GM19193 (cell line): Measurements from ENCODE around the gene USP24.

Source experiments
- POLR2A ChIP-seq: IDR thresholded peaks from 4 replicates; pipeline ENCODE4 v1.6.1; 2011; ENCODE audit not compliant: insufficient read depth, insufficient read length; ENCODE audit errors: extremely low read depth

The USP24 gene

DNA sequence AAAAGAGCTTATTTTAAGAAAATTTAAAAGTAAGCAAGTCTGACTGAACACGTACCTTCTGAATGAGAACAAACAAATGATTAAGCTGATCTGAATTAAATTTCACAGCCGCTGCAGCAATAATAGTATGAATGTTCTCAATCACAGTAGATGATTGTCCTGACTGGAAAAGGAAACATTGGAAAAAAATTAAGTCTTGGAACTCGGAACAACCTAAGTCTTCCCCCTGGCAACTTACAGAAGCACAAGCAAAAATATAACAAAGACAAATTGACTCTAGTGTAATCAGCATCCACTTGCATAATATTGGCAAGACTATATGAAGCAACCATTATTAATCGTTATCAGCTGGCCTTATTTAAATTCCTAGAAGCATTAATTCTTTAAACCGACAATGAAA is 60.5 kb downstream of the USP24 start:
- no peak for TF ChIP-seq POLR2A

- no peak for TF ChIP-seq POLR2A
Observed at GRCh38 chr1:55153031-55153430, 62.1 kb downstream of the USP24 start.

- TF ChIP-seq POLR2A = no peak
Observed at GRCh38 chr1:55150880-55151588, 64.1 kb downstream of the USP24 start.

DNA sequence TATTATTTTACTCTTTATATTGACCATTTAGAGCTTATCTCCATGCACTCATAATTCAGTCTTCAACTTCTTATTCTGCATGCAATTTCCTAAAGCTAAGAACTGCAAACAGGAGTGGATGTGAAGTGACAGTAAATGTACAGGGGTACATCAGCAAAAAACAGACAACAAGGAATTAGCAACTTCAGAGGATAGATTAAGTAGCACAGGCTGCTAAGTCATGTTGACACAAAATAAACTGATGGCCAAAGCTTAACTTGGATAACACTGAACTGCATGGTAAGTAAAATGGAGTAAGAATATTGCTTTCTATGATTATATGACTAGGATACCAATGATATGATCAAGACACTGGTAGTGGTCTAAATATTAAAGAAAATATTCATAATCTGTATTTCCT is 66.5 kb downstream of the USP24 start:
- no peak for TF ChIP-seq POLR2A

DNA sequence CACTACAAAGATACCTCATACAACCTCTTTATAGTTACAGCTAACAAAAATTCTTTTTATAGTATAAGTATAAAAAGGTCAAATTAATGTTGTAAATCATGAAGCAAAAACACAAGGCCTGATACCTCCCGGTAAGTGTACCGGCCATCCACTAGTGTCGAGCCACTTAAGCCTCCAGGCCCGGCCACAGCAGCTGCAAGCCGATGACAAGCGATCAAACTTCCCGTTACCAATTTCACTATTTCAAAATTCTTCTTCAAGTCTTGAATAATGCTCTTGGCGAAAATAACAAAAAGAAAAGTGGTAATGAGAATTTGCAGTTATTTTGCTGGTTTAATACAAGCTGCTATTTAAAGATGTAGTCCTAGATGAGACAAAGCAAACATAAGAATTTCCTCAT is 67.6 kb downstream of the USP24 start:
- TF ChIP-seq POLR2A = no peak

GRCh38 chr1:55146781-55147180 is 68.4 kb downstream of the USP24 start:
- no peak for TF ChIP-seq POLR2A

DNA sequence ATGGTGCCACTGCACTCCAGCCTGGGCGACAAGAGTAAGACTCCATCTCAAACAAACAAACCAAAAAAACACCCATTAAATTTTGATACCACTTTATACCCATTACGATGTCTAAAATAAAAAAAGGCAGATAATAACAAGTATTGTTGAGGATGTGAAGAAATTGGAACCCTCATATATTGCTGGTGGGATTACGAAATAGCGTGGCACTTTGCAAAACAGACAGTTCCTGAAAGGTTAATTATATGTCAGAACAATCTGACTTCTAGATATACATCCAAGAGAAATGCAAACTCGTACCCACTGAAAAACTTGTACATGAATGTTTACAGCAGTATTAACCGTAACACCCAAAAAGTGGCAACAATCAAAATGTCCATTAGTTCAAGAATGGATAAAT is 70.3 kb downstream of the USP24 start:
- no peak for TF ChIP-seq POLR2A

GRCh38 chr1:55143684-55144083 is 71.5 kb downstream of the USP24 start:
- no peak for TF ChIP-seq POLR2A

DNA sequence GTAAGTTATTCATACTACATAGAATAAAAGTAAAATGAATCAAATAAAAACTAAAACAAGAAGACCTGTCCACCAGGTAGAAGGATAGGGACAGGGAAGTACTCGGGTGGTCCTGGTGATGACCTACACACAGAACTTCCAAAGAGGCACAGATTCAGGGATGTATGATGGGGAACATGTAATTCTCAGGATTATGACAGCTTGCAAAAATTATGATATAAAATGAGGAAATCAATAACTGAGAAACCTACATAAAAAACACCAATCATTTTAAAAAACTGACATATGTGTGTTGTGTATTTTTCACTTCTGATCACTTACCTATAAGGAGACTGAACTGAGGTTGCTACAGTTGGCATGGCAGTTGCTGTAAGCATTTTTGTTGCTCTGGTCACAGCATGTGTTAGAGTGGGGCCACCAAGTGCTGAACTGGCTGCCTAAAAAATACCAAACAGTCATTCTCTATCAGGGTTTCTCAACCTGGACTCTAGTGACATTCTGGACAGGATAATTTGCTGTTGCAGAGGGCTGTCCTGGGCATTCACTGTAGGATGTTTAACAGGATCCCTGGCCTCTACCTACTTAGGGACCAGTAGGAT is 73.8 kb downstream of the USP24 start:
- TF ChIP-seq POLR2A = no peak

- TF ChIP-seq POLR2A = no peak
Observed at GRCh38 chr1:55140546-55140983, 74.6 kb downstream of the USP24 start.

DNA sequence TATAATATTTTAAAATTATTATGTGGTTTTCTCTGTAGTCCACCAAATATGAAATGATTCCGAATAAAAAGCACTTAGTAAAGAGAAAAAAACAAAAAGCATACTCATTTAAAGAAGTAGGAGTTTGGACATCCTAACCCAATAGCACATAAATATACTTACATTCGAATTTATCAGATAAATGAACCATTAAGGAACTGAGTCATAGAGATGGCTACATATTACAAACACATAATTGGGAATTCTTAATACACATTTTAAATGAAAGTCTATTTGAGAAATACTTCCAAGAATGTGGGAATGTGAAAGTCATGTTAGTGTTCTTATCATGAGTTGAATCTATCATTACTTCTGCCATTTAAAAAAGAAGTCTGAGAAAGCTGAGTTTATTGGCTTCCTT is 75.0 kb downstream of the USP24 start:
- no peak for TF ChIP-seq POLR2A

DNA sequence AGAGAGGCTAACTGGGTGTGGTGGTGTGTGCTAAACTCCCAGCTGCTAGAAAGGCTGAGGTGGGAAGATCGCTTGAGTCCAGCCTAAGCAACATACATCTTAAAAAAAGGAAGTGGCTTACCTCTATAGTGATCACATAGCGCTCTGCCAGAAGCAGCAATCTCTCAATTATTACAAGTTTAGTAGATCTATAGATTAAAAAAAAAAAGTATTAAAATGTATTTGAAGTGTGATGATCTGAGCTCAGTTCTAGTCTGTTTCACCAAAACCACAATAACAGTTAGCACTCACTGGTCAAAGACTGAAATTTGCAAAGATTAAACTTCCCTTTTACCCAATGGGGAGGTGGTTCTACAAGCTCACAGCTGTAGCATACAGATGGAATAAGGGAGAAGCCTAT is 76.3 kb downstream of the USP24 start:
- TF ChIP-seq POLR2A = no peak

DNA sequence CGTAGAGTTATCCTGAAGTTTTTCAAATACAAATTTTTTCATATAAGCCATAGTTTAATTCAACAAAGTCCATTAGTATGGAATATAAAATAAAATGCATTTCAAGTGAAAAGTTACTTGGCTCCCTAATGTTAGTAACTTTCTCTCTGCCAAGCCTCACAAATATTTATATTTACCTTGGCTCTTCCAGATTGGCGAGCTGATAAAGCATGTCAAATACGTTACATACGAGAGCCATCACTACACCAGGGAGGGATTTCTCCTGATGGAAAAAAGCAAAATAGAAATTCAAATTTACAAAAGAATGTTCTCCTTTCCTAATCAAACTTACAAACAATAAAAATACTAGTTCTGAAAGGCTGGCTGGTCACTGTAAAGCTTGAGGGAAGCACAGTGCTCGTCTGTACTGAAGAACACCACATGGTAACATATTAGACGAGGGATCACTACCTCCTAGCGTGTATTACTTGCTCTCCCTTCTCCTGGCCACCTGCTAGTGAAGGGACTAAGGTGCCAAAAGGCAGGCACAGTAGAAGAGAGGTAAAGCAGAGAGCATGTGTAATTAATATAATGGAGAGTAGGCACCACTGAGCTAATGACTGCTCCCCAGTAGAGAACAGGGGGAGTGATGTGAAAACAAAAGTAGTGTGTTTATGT is 80.9 kb downstream of the USP24 start:
- TF ChIP-seq POLR2A = no peak

GRCh38 chr1:55131801-55132200 is 83.4 kb downstream of the USP24 start:
- no peak for TF ChIP-seq POLR2A

GRCh38 chr1:55131218-55131617 is 83.9 kb downstream of the USP24 start:
- TF ChIP-seq POLR2A = no peak

DNA sequence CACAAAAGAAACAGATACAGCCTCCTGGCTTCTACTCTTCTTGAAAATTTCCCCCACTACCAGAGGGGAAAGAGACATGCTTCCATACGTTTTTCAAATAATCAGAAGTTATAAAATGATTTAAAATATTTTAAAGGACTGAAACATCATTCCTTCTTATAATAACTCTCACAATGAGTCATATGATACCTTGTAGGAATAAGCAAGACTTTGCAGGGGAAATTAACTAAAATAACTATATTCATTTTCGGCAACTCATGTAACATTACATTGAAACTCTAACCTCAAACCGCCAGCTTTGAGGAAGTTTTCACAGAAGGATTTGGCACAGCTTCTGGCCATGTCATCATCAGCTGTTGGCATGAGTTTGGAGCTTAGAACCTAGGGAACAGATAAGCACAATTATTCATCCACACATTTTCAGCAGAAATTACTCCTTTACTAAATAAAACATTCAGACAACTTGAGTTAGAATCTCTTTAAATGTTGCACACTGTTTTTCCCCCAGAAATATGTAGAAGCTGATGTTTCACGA is 85.9 kb downstream of the USP24 start:
- no peak for TF ChIP-seq POLR2A
